Progenitor cell of endocrine pancreas (in vitro differentiated cells): ENCODE results near the gene ATOH8. TPM values are rescaled to one million over a fixed set of nuclear protein-coding genes. Genes with fewer than 3 reads are reported as not detected.

Experiments used
- DNase-seq: peaks from one replicate; pipeline ENCODE4 v3.0.0; 2021; ENCODE audit warnings: low spot score; ENCODE audit not compliant: unreplicated experiment
- H3K27ac Mint-ChIP-seq: 2 replicates; pipeline ENCODE4 v1.8.0; 2021; ENCODE audit warnings: mild to moderate bottlenecking, moderate library complexity, mixed read lengths
- H3K27me3 Mint-ChIP-seq: 2 replicates; pipeline ENCODE4 v1.8.0; 2021; ENCODE audit warnings: mixed read lengths
- H3K36me3 Mint-ChIP-seq: 2 replicates; pipeline ENCODE4 v1.8.0; 2022; ENCODE audit warnings: mixed read lengths; ENCODE audit not compliant: insufficient read depth
- H3K4me1 Mint-ChIP-seq: 2 replicates; pipeline ENCODE4 v1.8.0; 2021; ENCODE audit warnings: low read depth, mixed read lengths
- H3K4me3 Mint-ChIP-seq: 2 replicates; pipeline ENCODE4 v1.8.0; 2021; ENCODE audit warnings: low read depth, mild to moderate bottlenecking, moderate library complexity, mixed read lengths
- H3K9me3 Mint-ChIP-seq: 2 replicates; pipeline ENCODE4 v1.8.0; 2021; ENCODE audit warnings: low read depth, mixed read lengths
- CTCF ChIP-seq: fragments of 200-600 bp; sonication (generic); IDR thresholded peaks from one replicate; pipeline ENCODE4 v1.5.0; 2021; ENCODE audit warnings: antibody characterized with exemption, mild to moderate bottlenecking; ENCODE audit not compliant: unreplicated experiment
- total RNA-seq: library from RNA; stranded (reverse); gene quantifications from 2 replicates; pipeline ENCODE4 v1.2.1, GENCODE V29; 2021

The ATOH8 gene
- total RNA-seq, 1 donor from 2014 or later = 1.3 TPM

- Mint-ChIP-seq H3K27me3 (peaks cover 76% of the 10 kb centered on the region), H3K36me3 (no peaks in the 10 kb centered on the region), H3K4me1 (peaks cover 8% of the 10 kb centered on the region), H3K4me3 (peak overlapping the region; percentile 80), H3K27ac (no peak overlapping the region), H3K9me3 (no peaks in the 10 kb centered on the region)
- no peak for TF ChIP-seq CTCF
- no peak for DNase-seq
Measured at GRCh38 chr2:85753035-85753524, 711 bp upstream of the ATOH8 start.

- Mint-ChIP-seq H3K36me3 (no peaks in the 10 kb centered on the region), H3K27me3 (peaks cover 69% of the 10 kb centered on the region), H3K27ac (peak overlapping the region; percentile 80), H3K9me3 (no peaks in the 10 kb centered on the region), H3K4me1 (peaks cover 8% of the 10 kb centered on the region), H3K4me3 (peak overlapping the region; percentile 79)
- no peak for DNase-seq
- TF ChIP-seq CTCF = peak; percentile 48
Measured at GRCh38 chr2:85754313-85755095, 713 bp downstream of the ATOH8 start.

GRCh38 chr2:85755122-85756027 is 1.6 kb downstream of the ATOH8 start:
- H3K9me3 Mint-ChIP-seq = no peaks in the 10 kb centered on the region

GRCh38 chr2:85756195-85756594 is 2.4 kb downstream of the ATOH8 start:
- H3K36me3 Mint-ChIP-seq = no peaks in the 10 kb centered on the region
- no peak overlapping the region for H3K27ac Mint-ChIP-seq
- no peaks in the 10 kb centered on the region for H3K9me3 Mint-ChIP-seq
- TF ChIP-seq CTCF = no peak
- peaks cover 74% of the 10 kb centered on the region for H3K27me3 Mint-ChIP-seq
- H3K4me3 Mint-ChIP-seq = no peak overlapping the region
- peaks cover 8% of the 10 kb centered on the region for H3K4me1 Mint-ChIP-seq
- no peak for DNase-seq

More at GRCh38 chr2:85755122-85756027, 1.6 kb downstream of the ATOH8 start:
- Mint-ChIP-seq H3K4me1 (peaks cover 8% of the 10 kb centered on the region), H3K4me3 (peak overlapping the region; percentile 79), H3K27ac (no peak overlapping the region), H3K27me3 (peaks cover 72% of the 10 kb centered on the region), H3K36me3 (no peaks in the 10 kb centered on the region)
- DNase-seq = no peak
- no peak for TF ChIP-seq CTCF

- H3K27ac Mint-ChIP-seq = no peak overlapping the region
- peaks cover 13% of the 10 kb centered on the region for H3K4me1 Mint-ChIP-seq
- H3K27me3 Mint-ChIP-seq = peaks cover 69% of the 10 kb centered on the region
- no peak for TF ChIP-seq CTCF
- no peaks in the 10 kb centered on the region for H3K36me3 Mint-ChIP-seq
- H3K4me3 Mint-ChIP-seq = no peak overlapping the region
- no peaks in the 10 kb centered on the region for H3K9me3 Mint-ChIP-seq
- no peak for DNase-seq
Measured at GRCh38 chr2:85756822-85757435, 3.1 kb downstream of the ATOH8 start.
